Lower lobe of right lung (tissue), 2 donors: ENCODE data around the gene PCDHB1. TPM values are rescaled to one million over a fixed set of nuclear protein-coding genes. Genes with fewer than 3 reads are reported as not detected.

Experiments used
- ATAC-seq, 2 donors: fragments of 200-7000 bp; cut with Tn5 transposase; one replicate each; pipeline ENCODE4 v1.9.1; 2020 to 2022; ENCODE audit warnings: mild to moderate bottlenecking in 2 of 2, moderate library complexity in 2 of 2
- DNase-seq: peaks from one replicate; pipeline ENCODE4 v3.0.0-alpha.2; 2020
- H3K27ac ChIP-seq: fragments of 200-600 bp; one replicate; pipeline ENCODE4 v1.8.0; 2022
- H3K27me3 ChIP-seq: fragments of 200-600 bp; one replicate; pipeline ENCODE4 v1.8.0; 2022; ENCODE audit warnings: low read depth
- H3K36me3 ChIP-seq: fragments of 200-600 bp; one replicate; pipeline ENCODE4 v1.8.0; 2022; ENCODE audit warnings: mild to moderate bottlenecking
- H3K4me1 ChIP-seq: fragments of 200-600 bp; one replicate; pipeline ENCODE4 v1.8.0; 2022
- H3K4me3 ChIP-seq: fragments of 200-600 bp; one replicate; pipeline ENCODE4 v1.8.0; 2022; ENCODE audit warnings: mild to moderate bottlenecking
- H3K9me3 ChIP-seq: fragments of 200-600 bp; one replicate; pipeline ENCODE4 v1.8.0; 2022
- CTCF ChIP-seq: fragments of 200-600 bp; IDR thresholded peaks from one replicate; pipeline ENCODE4 v1.8.0; 2022; ENCODE audit warnings: antibody characterized with exemption, mild to moderate bottlenecking
- intact Hi-C: fragments of 100-400 bp; cut with DNase I; formaldehyde crosslinking; loops from one replicate; pipeline ENCODE4 v1.11.0; 2022
- total RNA-seq: library from RNA; stranded (reverse); fragmentation: NEBNext Ultra II Directional; extraction: Animal tissue kit (Norgen Biotek cat#: 25700); gene quantifications from one replicate; pipeline ENCODE4 v1.2.1, GENCODE V29; 2021
- donor health status: DM: no; HTN: yes; CAD: no; lungs with severe emphysema.

PCDHB1 gene
- total RNA-seq, 1 donor from 2014 or later, result 0.15 TPM

GRCh38 chr5:141040093-141040770, 10.9 kb upstream of the PCDHB1 start:
- Histone ChIP-seq H3K9me3 (no peaks in the 10 kb centered on the region), H3K4me3 (peak overlapping the region; percentile 51), H3K27ac (peak overlapping the region; percentile 70), H3K36me3 (no peaks in the 10 kb centered on the region), H3K27me3 (no peaks in the 10 kb centered on the region), H3K4me1 (peaks cover 7% of the 10 kb centered on the region)
- ATAC-seq, result peak; percentile 90 to 93
- intact Hi-C loops, result loop anchor here (10.0 kb wide), 1 partner anchor 155 kb away; the partner anchor contains the start of gene PCDHA13
- TF ChIP-seq CTCF, result peak; percentile 39
- peak; percentile 65 for DNase-seq

GRCh38 chr5:141040771-141041426, 10.3 kb upstream of the PCDHB1 start:
- peaks cover 7% of the 10 kb centered on the region for H3K4me1 ChIP-seq
- intact Hi-C loops, result loop anchor here (10.0 kb wide), 1 partner anchor 156 kb away; the partner anchor contains the start of gene PCDHA13
- ATAC-seq, result peak; percentile 97 to 99
- peak; percentile 92 for DNase-seq
- H3K4me3 ChIP-seq, result peak overlapping the region; percentile 51
- H3K27ac ChIP-seq, result peak overlapping the region; percentile 70
- H3K36me3 ChIP-seq, result no peaks in the 10 kb centered on the region
- H3K9me3 ChIP-seq, result no peaks in the 10 kb centered on the region
- H3K27me3 ChIP-seq, result no peaks in the 10 kb centered on the region
- peak; percentile 58 for TF ChIP-seq CTCF

- intact Hi-C loops, result loop anchor here (10.0 kb wide), 1 partner anchor 157 kb away; the partner anchor contains the start of gene PCDHA13
- Histone ChIP-seq H3K36me3 (no peaks in the 10 kb centered on the region), H3K27ac (no peak overlapping the region), H3K9me3 (no peaks in the 10 kb centered on the region), H3K4me3 (no peak overlapping the region), H3K4me1 (peaks cover 7% of the 10 kb centered on the region), H3K27me3 (no peaks in the 10 kb centered on the region)
- no peak for DNase-seq
- ATAC-seq, result no peak
- no peak for TF ChIP-seq CTCF
These were observed 9.8 kb upstream of the PCDHB1 start for GRCh38 chr5:141041427-141041785.

GRCh38 chr5:141042555-141042954, 8.6 kb upstream of the PCDHB1 start:
- intact Hi-C loops, result loop anchor here (10.0 kb wide), 1 partner anchor 158 kb away; the partner anchor contains the start of gene PCDHA13
- TF ChIP-seq CTCF, result no peak
- no peaks in the 10 kb centered on the region for H3K36me3 ChIP-seq
- no peaks in the 10 kb centered on the region for H3K9me3 ChIP-seq
- no peak overlapping the region for H3K4me3 ChIP-seq
- no peak overlapping the region for H3K27ac ChIP-seq
- ATAC-seq (no peak), DNase-seq (no peak)
- no peaks in the 10 kb centered on the region for H3K27me3 ChIP-seq
- H3K4me1 ChIP-seq, result peaks cover 7% of the 10 kb centered on the region

GRCh38 chr5:141051521-141051866, 320 bp downstream of the PCDHB1 start:
- Histone ChIP-seq H3K27me3 (peaks cover 6% of the 10 kb centered on the region), H3K4me1 (no peaks in the 10 kb centered on the region), H3K4me3 (peak overlapping the region; percentile 54), H3K27ac (no peak overlapping the region), H3K9me3 (no peaks in the 10 kb centered on the region), H3K36me3 (no peaks in the 10 kb centered on the region)
- no peak for TF ChIP-seq CTCF
- DNase-seq, result no peak
- peak; percentile 43 to 46 for ATAC-seq
- intact Hi-C loops, result no loop called here
